NCI-H2196 (cell line): ENCODE data around the gene B4GALT3.
"Not testable (repeated sequence)": the region's sequence is repeated elsewhere in the genome, so short reads cannot be mapped to it uniquely, and the experiment has no call there.

ENCODE experiments used
- DNase-seq: peaks from one replicate; lab custom pipeline; 2025; ENCODE audit not compliant: unreplicated experiment; lab: John Stamatoyannopoulos, UW

The B4GALT3 gene

DNA sequence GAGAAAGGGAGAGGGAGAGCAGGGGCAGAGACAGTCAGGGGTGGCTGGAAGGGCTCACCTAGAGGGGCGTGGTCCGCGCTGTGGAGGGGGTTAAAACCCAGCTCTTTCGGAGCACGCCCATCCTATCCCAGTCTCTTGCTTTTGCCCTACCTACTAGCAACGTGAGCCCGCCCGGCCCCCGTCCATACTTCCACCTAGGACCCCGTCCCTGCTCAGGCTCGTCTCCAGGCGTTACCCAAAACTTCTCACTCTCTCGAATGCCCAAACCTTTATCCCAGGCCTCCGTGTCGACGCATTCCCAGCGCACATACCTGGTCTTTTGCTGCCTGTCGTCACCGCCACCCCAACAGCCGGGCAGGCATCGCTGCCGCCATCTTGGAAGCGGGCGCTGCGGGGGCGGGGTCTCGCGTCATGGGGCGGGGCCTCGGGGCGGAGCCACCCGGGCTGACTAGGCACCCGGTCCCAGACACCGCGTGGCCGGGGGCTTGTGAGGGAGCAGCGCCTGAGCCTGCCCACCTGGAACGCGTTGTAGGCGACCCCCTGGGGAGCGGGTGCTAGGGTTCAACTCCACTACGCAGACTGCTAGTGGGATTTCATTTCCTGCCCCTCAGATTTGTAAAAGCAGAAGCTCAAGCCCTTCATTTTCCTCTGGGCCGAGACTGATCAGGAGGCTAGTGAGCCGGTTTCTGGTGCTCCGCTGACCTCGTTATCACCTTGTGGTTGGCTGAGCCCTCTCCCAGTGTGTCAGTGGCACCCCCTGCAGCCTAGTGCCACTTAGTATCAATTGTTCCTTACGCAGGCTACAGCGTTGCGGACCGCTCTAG, at the start of gene B4GALT3:
B4GALT3 (minus strand) TSS at position 396 of the 824 bp plus-strand sequence. CDS start 1,447 bp downstream, outside the sequence.
- DNase-seq = peak; percentile 77

DNA sequence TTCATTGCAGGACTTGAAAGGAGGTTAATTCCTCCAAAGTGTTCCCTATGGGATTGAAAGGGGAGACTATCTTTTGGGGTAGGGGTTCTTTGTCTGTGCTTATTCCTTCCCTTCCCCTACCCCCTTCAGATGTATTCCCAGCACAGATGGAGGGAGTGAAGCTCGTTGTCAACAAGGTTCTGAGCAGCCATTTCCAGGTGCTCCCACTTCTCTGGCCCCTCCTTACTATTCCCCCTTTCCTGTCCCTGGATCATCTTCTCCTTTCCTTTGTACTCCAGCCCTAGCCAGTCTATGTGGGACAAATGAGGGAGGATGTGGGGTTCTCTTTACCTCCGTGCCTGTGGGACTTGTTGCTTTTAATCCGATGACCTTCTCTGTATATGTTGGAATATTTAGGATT, 49.5 kb upstream of the B4GALT3 start:
- DNase-seq = no peak

DNA sequence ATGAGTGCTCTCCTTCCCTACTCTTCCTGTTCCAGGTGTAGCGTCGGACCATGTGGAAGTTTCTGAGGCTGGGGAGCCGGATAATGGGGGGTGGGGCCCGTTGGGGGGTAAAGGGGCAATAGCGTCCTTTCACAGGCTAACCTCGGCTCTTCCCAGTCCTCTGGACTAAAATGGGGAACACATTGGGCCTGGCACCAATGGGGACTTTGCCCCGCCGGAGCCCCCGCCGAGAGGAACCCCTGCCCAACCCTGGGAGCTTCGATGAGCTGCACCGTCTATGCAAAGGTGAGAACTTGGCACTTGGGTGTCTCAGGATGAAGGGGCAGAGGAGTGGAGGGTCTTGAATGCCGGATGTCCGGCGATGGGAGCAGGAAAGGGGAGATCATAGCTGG, 49.0 kb upstream of the B4GALT3 start:
- no peak for DNase-seq

DNA sequence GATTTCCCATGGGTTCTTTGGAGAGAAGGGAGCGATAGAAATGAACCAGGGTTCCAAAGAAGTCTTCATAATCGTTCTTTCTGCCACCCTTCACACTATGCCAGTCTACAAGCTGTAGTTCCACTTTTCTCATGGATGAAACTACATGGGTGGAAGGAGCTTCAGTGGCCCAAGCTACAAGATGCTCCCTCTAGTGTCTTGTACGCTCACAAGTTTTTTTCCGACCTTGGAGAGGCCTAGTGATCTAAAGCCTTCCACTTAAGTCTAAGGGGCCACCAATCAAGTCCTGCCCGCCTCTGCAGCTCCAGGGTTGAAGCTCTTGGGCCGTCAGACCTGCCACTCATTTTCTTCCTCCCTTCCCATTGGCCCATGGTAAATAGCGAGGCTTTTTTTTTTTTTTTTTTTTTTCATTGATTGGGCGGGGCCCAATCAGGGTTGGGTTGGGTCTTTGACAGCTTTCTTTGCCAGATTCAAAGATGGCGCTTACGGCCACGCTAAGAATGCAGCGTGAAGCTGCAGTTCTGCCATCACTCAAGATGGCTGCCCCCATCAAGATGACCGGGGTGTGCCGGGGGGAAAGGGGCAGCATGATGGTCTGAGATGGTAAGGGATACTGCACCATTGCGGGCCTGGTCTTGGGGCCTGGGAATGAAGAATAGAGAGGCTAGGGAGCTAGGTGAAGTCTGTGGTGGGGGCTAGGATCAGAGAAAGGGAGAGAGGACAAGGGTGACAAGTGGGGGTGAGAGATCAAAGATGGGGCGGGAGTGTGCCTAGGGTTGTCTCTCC, 48.4 kb upstream of the B4GALT3 start, which contains the start of gene TOMM40L:
TOMM40L (plus strand) TSS at position 527 of the 786 bp plus-strand sequence. CDS start 430 bp downstream, outside the sequence.
- peak; percentile 94 for DNase-seq

DNA sequence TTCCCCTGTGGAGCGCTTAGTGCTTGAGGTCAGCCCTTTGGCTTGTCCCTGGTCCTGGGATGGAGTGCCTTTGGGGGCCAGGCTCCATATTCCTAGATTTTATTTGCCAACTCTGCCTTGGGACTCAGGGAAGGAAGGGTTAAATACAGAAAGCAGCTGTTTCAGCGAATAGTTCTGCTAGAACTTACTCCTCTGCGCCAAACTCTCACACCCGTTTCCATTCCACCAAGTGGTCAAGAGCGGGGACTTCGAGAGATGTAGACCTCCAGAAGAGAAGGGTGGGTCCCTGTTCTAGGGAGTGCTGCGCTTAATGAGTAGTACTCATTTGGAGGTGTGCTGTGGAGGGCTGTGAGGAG, 47.8 kb upstream of the B4GALT3 start:
- no peak for DNase-seq

DNA sequence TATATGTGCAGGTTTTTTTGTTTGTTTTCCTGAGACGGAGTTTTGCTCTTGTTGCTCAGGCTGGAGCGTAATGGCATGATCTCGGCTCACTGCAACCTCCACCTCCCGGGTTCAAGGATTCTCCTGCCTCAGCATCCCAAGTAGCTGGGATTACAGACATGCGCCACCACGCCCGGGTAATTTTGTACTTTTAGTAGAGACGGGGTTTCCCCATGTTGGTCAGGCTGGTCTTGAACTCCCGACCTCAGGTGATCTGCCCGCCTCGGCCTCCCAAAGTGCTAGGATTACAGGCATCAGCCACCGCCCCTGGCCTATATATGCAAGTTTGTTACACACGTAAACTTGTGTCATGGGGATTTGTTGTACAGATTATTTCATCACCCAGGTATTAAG, 47.4 kb upstream of the B4GALT3 start:
- not testable (repeated sequence) for DNase-seq

DNA sequence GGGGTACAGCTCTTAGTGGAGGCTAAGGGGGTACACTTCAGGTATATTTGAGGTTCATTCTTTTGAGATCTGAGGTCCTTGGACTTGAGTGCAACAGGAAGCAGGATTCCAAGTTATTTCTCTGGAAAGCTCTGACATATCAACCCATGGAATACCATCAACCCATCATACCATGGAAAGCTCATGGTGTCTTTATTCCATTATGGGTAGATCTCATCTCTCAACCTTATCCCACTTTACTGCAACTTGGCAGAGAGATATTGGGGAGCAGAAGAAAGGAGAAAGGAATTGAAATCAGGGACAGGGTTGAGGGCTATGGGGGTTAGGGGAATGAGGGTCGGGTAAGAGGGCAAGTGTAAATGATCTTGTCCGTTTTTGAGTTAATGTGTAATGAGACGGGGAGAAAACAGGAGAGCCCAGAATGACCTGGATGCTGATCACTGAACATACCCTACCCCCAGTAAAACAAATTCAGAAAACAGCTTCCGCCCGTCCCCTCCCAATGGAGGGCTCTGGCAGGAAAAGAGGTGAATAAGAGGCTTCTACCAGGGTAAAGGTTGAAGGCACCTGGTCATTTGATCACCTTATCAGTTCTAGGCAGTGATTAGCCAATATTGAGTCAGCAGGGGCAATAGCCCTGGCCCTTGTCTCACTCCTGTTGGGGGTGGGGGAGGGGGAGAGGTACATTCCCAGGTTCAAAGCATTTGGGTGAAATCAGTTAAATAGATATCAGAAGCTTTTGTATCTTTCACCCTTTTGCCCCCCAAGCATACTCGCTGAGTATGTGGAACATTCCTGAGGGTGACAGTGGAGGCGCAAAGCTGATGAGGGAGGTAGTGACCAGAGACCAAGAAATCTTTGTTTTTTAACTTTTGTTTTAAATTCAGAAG, 46.7 kb upstream of the B4GALT3 start:
- DNase-seq = no peak

DNA sequence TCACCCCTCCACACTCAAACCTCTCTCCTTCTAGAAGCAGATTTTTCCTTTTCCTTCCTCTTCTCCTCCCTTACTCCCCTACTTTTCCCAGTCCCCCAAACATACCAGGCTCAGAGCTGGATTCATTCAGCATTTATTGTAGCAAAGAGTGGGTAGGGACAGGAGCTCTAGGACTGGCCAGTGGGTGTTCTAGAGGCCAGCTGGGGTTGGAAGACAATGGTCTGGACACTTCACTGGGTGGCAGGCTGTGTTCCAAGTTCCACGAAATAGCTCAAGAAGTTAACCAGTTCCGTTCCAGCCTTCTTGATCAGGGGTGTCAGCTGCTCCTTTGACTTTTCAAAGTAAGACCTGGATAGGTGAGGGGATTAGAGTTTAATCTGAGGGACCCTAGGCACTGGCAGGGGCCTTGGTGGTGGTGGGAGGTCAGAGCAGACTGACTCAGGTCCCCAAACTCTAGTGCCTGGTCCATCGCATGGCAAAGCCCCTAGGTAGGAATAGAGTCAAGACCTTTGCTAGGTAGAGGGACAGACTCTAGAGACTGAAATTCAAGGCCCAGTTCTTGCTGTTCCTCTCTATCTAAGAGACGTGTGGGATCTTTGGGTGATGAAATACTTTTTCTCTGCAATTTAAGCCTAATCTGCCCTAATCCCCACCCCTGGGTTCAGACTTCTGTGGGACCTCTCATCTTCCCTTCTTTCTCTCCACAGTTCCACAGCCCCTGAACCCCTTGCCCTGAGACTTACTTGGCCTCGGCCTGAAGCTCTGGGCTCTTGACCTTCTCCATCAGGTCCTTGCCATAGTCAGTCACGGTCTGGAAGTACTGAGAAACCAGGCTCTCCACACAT, 45.1 kb upstream of the B4GALT3 start:
- no peak for DNase-seq

DNA sequence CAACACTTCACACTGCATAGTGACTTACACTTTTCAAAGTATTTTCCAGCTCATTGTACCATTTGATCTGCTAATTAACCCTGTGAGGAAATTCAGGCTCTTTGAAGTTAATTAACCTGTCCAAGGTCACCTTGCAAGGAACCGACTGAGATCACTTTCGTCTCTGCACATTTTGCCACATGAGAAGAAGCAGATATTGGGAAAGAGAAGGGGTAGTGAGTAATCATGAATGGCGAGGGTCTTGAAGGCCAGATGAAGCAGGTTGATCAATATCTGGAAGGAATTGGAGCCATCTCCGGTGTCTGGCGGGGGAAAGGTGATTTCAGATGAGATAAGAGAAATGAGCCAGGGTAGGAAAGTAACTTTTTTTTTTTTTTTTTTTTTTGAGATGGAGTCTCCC, 42.7 kb upstream of the B4GALT3 start:
- DNase-seq = no peak

DNA sequence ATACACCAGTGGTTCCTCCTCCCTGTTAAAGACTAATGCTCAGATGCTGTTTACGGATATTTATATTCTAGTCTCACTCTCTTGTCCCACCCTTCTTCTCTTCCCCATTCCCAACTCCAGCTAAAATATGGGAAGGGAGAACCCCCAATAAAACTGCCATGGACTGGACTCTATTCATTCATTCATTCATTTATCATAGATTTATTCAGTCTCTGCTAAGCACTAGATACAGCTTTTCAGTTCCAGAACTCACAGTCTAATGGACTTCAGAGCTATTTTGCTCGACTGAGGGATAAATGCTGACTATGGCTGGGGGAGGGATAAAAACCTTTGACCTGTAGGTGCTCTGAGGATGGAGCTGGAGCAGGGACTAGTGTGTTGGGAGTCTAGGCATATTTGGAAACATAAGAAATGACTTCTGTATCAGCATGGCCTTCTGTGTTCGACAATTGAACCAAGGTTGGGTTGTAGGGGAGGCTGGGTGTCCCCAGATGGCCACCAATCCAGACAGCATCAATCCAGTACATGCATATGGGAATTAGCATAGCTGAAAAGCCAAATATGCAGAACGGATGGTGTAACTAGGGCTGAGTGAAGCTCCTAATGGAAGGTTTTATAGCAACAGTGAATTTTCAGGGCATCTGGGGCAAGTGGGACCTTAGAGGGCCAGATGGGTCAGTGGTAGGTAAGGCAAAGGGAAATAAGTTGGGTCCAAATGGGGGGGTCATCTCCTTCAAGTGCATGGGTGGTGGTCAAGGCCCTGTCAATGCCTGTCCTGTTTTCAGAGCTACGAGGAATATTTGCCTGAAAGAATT, 42.0 kb upstream of the B4GALT3 start:
- no peak for DNase-seq

DNA sequence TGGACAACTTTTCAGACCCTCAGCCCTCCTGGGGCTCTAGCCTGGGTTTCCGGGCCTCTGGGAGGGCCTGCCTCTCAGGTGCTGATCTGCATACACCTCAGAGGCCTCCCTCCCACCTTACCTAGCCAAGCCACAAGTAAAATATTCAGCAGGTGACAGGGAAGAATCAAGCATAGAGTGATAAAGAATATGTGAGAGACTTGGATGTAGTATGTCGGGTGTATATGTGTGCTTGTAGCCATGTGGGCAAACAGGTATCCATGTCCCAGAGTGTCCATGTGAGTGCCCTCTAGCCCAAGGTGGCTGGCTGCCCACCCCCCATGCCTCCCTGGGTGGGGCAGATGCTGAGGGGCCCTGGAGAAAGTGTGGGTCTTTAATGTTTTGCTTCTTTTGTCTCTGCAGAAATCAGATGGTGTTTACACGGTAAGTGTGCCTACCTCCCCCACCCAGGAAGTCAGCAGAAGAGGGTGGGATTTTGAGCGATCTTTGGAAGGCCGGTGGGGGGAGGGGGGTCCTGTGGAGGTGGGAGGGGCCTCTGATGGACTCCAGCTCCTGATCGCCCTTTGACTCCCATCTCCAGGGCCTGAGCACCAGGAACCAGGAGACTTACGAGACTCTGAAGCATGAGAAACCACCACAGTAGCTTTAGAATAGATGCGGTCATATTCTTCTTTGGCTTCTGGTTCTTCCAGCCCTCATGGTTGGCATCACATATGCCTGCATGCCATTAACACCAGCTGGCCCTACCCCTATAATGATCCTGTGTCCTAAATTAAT, 41.2 kb upstream of the B4GALT3 start:
- no peak for DNase-seq

DNA sequence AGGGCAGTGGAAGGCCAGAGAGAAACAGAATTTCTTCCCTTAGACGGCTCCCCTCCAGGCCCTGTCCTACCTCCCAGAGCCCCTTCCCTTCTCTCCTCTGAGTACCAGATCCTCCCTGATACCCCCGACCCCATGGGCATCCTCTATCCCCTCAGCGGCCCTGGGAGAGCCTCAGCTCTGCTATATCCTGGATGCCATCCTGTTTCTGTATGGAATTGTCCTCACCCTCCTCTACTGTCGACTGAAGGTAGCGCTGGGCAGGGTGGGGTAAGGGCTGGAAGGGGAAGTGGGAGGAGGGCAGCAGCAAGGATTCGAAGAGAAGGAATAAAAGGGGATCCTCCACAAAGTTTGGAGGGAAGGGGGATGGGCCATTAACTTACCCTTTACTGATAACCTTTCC, 40.5 kb upstream of the B4GALT3 start:
- no peak for DNase-seq

DNA sequence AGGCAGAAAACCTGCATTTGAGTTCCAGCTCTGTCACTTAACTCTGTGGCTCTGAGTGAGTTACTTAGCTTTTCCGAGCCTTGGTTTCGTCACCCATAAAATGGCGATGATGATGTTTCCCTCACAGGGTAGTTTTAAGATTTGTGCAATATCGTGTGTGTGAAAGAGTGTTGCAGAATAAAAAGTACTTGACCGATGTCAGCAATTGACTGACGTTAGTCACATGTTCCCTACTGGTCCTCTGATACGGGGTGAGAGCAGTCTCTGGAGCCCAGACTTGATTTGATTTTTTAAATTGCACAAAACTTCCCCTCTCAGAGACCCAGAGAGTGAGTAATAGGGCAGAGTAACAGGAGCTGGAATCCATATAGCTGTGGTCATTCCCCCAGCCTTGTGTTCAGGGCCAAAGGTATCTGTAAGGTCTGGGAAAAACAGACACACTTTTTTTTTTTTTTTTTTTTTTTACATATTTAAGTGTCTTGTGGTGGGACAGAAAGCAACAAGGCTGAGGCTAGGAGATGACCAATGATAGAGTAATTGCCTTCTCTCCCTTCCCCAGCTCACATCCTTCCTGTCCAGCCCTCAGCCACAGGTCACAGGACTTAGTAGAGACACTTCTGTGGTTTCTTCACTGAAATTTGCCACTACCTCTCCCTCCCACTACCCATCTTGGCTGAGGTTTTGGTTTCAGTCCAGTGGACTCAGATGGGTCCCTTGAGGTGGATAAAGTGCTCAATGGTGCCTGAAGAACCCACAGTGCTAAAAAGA, 39.8 kb upstream of the B4GALT3 start:
- DNase-seq = no peak

DNA sequence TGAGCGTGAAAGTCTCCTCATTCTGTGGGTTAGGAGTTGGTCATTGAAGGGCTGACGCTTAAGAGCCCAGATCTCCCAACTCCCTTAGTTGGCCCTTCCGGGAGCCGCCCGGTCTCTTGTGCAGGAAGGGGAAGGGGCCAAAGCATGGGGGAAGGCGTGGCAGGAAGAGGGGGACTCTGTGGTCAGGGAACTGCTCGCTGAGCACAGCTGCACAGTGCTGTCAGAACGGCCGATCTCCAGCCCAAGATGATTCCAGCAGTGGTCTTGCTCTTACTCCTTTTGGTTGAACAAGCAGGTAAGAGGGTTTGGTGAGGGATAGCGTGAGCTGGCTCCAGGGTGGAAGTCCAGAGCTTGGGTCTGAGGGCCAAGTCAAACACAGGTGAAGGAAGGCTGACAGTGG, 37.8 kb upstream of the B4GALT3 start, which contains the start of gene FCER1G:
FCER1G (plus strand) TSS at position 220 of the 400 bp plus-strand sequence; CDS start at position 247, 27 bp downstream.
- no peak for DNase-seq

DNA sequence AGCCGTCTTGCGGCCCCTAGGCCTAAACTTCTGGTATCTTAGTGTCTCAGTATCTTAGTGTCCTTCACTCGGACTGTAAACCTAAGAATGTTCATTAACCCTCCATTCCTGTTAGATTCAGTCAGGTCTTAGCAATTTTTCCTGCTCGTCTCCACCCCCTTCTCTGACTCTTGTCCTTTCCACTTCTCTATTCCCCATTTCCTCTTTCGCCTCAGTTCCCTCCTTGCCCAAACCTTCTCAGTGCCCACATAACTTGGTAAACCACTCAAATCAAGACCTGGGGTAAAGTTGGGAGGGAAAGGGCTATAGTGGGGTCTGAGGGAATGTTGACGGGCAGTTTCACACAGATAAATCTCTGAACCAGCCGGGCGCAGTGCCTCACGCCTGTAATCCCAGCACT, 37.1 kb upstream of the B4GALT3 start:
- no peak for DNase-seq

DNA sequence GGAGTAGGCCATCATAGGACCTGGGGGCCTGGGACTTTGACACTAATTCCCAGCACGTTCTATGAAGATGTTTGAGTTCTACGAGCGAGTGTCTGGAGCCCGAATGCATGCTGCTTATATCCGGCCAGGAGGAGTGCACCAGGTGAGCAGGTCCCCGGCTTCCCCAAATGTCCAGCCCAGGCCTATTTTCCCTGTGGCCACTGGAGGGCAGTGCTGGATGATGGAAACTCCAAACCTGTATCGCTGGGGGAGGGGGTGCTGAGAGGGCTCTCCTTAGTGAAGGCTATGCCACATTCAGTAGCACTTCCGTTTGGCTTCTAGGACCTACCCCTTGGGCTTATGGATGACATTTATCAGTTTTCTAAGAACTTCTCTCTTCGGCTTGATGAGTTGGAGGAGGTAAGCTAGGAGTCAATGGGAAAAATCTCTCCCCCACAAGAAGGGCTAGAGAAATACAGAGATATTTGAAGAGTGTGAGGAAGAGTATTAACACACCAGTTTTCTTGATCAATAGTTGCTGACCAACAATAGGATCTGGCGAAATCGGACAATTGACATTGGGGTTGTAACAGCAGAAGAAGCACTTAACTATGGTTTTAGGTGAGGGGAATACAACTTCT, 32.6 kb upstream of the B4GALT3 start:
- peak; percentile 90 for DNase-seq

DNA sequence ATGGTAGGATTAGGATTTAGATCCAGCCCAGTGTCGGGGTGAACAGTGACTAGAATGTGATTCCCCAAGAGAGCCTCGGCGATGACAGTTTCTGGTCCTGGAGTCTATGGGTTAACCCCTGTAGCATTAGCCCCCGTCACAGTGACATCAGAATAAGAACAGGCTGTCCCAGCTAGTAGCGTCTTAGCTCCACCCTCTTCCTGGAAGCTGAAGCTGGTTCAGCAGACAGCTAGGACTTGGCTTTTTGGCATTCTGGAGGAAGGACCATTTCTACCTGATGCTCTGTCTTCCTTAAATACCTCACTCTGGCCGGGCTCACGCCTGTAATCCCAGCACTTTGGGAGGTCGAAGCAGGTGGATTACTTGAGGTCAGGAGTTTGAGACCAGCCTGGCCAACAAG, 29.9 kb upstream of the B4GALT3 start:
- no peak for DNase-seq
